ENCODE measurements around the gene SMYD3.

Gene SMYD3

GRCh38 chr1:246200738-246201137 is 306.3 kb downstream of the SMYD3 start:
- no peak for DNase-seq

DNA sequence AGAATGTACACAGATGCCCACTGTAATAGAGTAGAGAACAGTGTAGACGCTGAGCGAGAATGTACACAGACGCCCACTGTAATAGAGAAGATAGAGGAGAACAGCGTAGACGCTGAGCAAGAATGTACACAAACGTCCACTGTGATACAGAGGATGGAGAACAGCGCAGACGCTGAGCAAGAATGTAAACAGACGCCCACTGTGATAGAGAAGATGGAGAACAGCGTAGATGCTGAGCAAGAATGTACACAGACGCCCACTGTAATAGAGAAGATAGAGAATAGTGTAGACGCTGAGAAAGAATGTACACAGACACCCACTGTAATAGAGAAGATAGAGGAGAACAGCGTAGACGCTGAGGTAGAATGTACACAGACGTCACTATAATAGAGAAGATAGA is 306.9 kb downstream of the SMYD3 start:
- DNase-seq: no peak

DNA sequence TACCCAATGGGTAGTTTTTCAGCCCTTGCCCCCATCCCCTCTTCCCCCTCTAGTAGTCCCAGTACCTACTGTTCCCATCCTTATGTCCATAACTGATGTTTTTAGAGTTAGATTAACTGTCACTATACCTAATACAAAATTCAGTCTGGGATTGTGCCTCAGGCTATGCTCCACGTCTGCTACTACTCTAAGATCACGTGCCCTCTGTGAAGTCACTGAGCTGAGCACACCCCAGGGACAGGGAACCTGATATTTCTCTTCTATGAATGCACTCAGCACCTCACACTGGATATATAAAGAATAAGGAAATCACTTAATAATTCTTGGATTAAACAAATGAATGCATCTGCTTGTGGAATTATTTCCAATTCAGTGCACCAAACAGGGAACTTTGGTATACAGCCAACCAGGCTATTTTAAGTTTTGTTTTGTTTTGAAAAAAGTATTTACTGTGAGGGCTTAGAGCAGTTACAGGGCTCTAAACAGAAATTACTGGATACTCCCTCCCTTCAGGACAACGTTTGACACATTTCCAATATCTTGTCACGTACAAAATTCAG is 307.9 kb downstream of the SMYD3 start:
- peak; percentile 11 for DNase-seq

DNA sequence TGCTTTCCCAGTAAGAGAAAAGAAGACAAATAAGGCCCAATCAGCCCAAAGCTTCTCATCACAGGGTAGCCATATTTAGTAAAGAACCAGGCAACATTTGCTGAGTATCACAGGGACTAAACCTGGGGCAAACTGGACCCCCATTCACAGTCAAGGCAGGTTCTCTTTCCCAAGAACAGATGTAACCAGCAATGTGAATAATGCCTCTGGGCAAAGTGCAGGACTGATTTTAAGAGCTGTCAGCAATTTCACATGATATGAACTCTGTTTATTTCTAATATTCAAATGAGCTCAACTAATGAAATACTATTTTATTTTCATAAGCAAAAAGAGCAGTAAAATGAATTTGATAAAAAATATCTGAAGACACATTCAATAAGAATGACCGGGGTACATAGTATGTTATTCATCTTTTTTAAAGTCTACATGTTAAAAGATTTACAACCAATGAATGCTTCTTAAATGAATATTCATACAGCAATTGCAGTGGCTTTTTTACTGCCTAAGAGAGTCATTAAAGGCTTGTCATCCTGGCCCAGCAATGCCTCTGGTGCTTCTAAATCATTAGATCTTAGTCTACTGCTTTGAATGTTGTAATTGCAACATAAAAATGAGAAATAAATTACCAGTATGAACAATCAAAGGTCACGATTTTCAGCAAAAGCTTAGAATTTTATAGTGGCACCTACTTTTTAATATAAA is 308.8 kb downstream of the SMYD3 start:
- no peak for DNase-seq

- DNase-seq: no peak
These were observed 310.0 kb downstream of the SMYD3 start for GRCh38 chr1:246197076-246197475.

- no peak for DNase-seq
These were observed 311.8 kb downstream of the SMYD3 start for GRCh38 chr1:246195296-246195695.

GRCh38 chr1:246193537-246193936 is 313.5 kb downstream of the SMYD3 start:
- no peak for DNase-seq

DNA sequence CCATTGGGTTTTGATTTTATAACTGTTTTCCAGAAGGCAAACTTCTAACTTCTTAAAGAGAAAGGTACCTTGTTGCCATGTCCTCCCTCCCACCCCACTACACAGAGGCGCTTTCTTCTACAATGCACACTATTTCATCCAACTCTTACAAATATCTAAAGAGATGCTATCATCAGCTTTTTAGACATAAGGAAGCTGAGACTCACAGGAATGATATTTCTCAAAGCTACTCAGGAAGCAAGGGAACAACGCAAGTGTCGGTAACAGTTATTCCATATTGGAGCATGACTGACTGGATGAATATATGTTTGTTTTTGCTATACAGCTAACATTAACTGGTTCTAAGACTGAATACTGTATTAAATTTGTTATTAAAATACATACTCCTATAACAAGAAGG is 318.0 kb downstream of the SMYD3 start:
- DNase-seq: no peak

GRCh38 chr1:246187834-246188372 is 319.2 kb downstream of the SMYD3 start:
- no peak for DNase-seq

- no peak for DNase-seq
These were observed 322.6 kb downstream of the SMYD3 start for GRCh38 chr1:246184503-246184902.

DNA sequence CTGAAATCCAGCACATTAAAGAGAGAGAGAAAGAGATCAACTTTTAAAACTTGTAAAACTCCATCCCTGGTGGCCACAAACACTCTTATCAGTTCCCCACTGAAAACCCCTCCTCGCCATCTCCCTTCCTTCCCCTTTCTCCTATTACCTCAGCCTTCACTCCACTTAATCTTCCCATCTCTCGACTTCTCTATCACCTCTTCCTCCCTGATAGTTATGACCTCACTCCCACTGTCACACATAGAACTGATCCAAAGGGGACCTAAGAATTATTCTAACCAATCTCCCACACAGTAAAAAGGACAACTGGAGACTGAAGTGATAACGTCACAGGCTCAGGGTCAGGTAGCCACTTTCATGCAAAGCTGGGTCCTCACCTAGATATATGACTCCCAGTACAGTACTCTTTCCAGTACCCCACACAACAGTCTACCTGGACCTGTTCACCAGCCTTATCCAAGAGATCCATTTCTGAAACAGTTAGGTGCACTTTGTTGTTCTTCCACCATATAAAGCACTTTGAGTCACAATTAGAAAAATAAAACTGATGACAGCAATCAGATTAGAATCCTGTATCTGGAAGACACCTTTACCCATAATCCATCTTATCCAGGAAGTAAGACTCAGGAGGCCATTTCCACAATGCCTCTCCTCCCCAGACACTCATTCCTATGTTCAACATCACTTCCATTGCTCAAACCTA is 324.8 kb downstream of the SMYD3 start:
- DNase-seq: no peak

GRCh38 chr1:246181241-246181640 is 325.8 kb downstream of the SMYD3 start:
- DNase-seq: no peak

DNA sequence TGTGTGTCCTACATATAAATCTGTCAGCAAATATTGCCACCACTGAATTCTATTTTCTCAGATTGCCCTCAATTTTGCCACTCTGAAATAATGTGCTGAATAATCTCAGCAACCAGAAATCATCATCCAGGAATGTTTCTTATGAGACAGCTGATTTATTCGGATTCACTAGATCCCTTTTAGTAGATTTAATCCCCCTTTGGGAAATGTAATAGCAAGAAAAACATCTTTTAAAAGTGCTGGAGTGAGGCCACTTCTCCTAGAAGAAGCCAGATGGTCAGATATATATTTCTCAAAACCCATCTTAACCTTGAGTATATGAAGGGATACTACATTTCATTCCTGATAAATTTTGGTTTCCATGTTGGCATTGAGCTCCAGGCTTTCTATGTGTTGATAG is 327.7 kb downstream of the SMYD3 start:
- no peak for DNase-seq

- no peak for DNase-seq
These were observed 328.3 kb downstream of the SMYD3 start for GRCh38 chr1:246178717-246179311.

DNA sequence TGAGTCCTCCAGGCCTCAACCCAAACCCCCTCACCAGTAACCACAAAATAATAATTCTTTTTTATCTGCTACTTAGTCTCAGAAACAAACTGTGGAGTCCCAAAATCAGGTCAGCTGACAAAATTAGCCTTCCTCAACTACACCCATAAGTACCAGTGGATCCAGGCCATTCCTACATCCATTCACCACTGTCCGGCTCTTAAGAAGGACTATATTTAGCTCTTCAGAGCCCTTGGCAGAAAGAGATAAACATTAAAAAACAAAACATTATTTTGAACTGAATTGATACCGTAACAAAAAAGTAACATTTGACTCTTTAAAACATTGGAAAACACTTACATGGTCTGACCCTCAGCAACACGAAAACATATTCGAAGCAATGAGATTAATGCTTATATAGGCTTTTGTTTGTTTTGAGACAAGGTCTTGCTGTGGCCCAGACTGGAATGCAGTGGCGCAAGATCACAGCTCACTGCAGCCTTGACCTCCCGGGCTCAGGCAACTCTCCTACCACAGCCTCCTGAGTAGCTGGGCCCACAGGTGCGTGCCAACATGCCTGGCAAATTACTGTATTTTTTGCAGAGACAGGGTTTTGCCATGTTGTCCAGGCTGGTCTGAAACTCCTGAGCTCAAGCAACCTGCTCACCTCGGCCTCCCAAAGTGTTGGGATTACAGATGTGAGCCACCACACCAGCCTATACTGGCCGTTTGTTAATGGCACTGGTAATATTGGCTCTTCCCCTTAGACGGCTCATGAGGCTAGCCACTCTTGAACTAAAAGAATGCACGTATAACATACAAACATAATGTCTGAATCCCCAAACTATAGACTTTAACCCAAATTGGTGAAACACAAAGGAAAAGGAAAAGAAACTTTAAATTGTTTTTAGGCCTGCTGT is 330.7 kb downstream of the SMYD3 start:
- no peak for DNase-seq

- DNase-seq: no peak
These were observed 336.4 kb downstream of the SMYD3 start for GRCh38 chr1:246170574-246171261.

DNA sequence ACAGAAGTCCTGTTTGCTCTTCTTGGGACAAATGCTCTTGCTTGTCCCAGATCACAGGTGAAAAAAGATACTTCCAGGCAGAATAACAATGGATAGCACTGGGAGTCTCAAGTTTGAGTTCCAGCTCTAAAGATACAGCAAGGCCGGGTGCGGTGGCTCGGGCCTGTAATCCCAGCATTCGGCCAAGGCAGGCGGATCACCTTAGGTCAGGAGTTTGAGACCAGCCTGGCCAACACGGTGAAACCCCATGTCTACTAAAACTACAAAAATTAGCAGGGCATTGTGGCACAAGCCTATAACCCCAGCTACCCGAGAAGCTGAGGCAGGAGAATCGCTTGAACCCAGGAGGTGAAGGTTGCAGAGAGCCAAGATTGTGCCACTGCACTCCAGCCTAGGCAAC is 337.6 kb downstream of the SMYD3 start:
- DNase-seq: no peak

DNA sequence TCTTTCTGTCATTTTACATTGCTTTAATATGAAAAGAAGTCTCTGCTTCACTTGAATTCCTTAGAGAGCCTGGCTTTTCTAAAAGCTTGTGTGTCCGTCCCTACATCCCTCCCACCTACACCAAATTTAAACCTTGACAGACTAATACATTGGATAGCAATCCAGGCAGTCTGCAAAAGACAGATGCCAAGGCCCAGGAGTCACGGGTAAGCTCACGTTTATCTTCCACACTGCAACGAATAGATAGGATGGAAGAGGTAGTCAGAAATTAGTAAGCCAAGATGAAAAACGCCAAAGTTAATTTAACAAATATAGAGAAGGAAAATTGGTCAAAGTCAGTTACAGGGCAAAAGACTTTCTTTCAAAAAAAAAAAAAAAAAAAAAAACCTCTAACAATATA is 338.1 kb downstream of the SMYD3 start:
- no peak for DNase-seq

GRCh38 chr1:246166841-246167240 is 340.2 kb downstream of the SMYD3 start:
- DNase-seq: no peak

DNA sequence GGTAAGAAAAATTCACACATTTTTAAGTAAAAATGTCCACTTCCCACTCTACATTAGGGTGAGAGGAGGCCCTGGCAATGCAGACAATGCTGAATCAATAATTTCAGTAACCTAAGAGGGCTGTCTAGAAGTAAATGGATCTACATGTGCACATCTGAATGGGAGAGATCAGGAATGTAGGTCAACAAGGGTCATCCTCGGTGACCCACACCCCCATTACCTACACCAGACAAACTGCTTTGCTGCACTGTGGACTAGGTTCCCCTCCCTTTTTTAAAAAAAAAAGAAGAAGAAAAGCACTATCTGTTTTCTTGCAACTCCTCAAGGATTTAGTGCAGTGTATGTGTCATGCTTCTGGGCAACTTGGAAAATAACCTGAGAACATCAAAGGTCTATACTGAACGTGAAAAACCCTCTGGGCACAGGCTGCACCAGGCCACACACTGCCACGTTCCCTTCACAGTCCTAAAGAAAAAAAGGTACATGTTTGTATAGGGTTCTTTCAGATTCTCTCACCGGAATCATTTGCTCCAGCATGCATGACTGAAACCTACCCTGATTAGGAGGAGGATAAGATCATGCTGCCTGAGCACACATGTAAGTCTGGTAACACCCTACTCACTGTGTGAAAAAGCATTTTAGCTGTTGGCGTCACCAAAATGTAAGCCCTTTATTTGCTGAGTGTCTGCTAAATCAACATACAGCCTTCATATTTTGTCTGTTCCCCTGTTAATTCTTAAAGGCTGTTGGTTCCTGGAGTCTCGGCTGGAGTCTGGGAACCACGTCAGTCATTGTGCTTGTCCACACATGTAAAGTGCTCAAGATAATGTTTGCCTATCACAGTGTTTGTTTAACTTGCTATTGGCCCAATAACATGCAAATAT is 341.0 kb downstream of the SMYD3 start:
- no peak for DNase-seq

DNA sequence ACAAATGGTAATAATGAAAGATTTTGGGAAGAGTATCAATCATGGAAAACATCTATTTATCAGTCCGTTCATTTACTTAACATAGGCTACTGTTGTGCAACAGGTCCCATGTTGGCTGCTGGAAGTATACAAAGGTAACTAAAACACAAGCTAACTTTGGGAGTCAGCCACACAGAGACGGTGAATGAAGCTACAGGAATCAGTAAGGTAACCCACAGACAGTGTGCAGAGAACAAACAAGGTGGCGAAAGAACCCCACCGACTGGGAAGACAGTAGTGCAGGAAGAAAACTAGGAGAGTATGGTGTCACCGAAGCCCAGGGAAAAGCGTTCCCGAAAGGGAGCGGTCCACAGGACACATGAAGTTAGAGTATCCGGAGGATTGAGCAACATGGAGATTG is 342.3 kb downstream of the SMYD3 start:
- no peak for DNase-seq
